ENCODE results near the gene PRELID3B. TPM values are rescaled to one million over a fixed set of nuclear protein-coding genes. Genes with fewer than 3 reads are reported as not detected.

PRELID3B gene
- total RNA-seq, 6 experiments from 2014 or later: 16.3 to 37.5 (median 23.3) TPM

- intact Hi-C loops (cut with DNase I): loop anchor here in 1 of 2 donors (10.0 kb wide), 1 partner anchor 124 kb away; no protein-coding TSS in a partner anchor
- H3K36me3 ChIP-seq: peaks cover 0 to 2% (median 0%) of the 10 kb centered on the region in 4 donors
- no peaks in the 10 kb centered on the region for H3K27me3 ChIP-seq
- peak in 1 of 3 donors; percentile 43 for DNase-seq
- no peaks in the 10 kb centered on the region for H3K9me3 ChIP-seq
- H3K27ac ChIP-seq: no peak overlapping the region
- no peak overlapping the region for H3K4me3 ChIP-seq
- 71% methylated on average over 1 of the region's 10 CpGs for WGBS (ENCODE audit: insufficient coverage, low coverage, low lambda C conversion rate, missing lambda C conversion rate)
- no peak for TF ChIP-seq CTCF (IDR thresholded peaks at IDR 0.05)
- TF ChIP-seq POLR2A (IDR thresholded peaks at IDR 0.05): no peak
- peaks cover 0 to 7% (median 0%) of the 10 kb centered on the region in 4 donors for H3K4me1 ChIP-seq
- ATAC-seq: peak in 1 of 4 donors; percentile 14
Measured at GRCh38 chr20:59018817-59019216, 23.8 kb downstream of the PRELID3B start.

- Histone ChIP-seq H3K36me3 (peaks cover 0 to 2% (median 0%) of the 10 kb centered on the region in 4 donors), H3K4me3 (no peak overlapping the region), H3K4me1 (no peaks in the 10 kb centered on the region), H3K27ac (no peak overlapping the region), H3K9me3 (no peaks in the 10 kb centered on the region), H3K27me3 (no peaks in the 10 kb centered on the region)
- WGBS (ENCODE audit: insufficient coverage, low coverage, low lambda C conversion rate, missing lambda C conversion rate): no CpG with 5 or more reads among the region's 16 CpGs
- TF ChIP-seq CTCF (IDR thresholded peaks at IDR 0.05) (no peak), POLR2A (IDR thresholded peaks at IDR 0.05) (no peak)
- intact Hi-C loops (cut with DNase I): loop anchor here in 1 of 2 donors (10.0 kb wide), 1 partner anchor 123 kb away; no protein-coding TSS in a partner anchor
- ATAC-seq (peak in 2 of 4 donors; percentile 7 to 9), DNase-seq (no peak)
Measured at GRCh38 chr20:59017493-59018231, 24.9 kb downstream of the PRELID3B start.

GRCh38 chr20:59016795-59017492 is 25.6 kb downstream of the PRELID3B start:
- DNase-seq (no peak), ATAC-seq (peak in 1 of 4 donors; percentile 9)
- TF ChIP-seq POLR2A (IDR thresholded peaks at IDR 0.05) (no peak), CTCF (IDR thresholded peaks at IDR 0.05) (no peak)
- intact Hi-C loops (cut with DNase I): loop anchor here in 1 of 2 donors (10.0 kb wide), 1 partner anchor 122 kb away; no protein-coding TSS in a partner anchor
- no peaks in the 10 kb centered on the region for H3K27me3 ChIP-seq
- 54% methylated on average over 4 of the region's 4 CpGs for WGBS (ENCODE audit: insufficient coverage, low coverage, low lambda C conversion rate, missing lambda C conversion rate)
- no peaks in the 10 kb centered on the region for H3K9me3 ChIP-seq
- no peak overlapping the region for H3K27ac ChIP-seq
- peaks cover 0 to 2% (median 0%) of the 10 kb centered on the region in 4 donors for H3K36me3 ChIP-seq
- H3K4me1 ChIP-seq: no peaks in the 10 kb centered on the region
- no peak overlapping the region for H3K4me3 ChIP-seq

GRCh38 chr20:59015812-59016711 is 26.5 kb downstream of the PRELID3B start:
- WGBS (ENCODE audit: insufficient coverage, low coverage, low lambda C conversion rate, missing lambda C conversion rate): 78% methylated on average over 9 of the region's 16 CpGs
- Histone ChIP-seq H3K9me3 (no peaks in the 10 kb centered on the region), H3K27ac (no peak overlapping the region), H3K36me3 (peaks cover 0 to 2% (median 0%) of the 10 kb centered on the region in 4 donors), H3K4me3 (no peak overlapping the region), H3K4me1 (no peaks in the 10 kb centered on the region), H3K27me3 (no peaks in the 10 kb centered on the region)
- no peak for ATAC-seq
- intact Hi-C loops (cut with DNase I): loop anchor here in 1 of 2 donors (10.0 kb wide), 1 partner anchor 121 kb away; no protein-coding TSS in a partner anchor
- TF ChIP-seq POLR2A (IDR thresholded peaks at IDR 0.05) (no peak), CTCF (IDR thresholded peaks at IDR 0.05) (no peak)
- DNase-seq: no peak

Measured in right lobe of liver (tissue), 6 donors.